Measurements from ENCODE around the gene SH3BP4.

Gene SH3BP4

GRCh38 chr2:235007664-235008457, 56.0 kb downstream of the SH3BP4 start:
- no peak for DNase-seq (ENCODE audit: low read depth)
- no peak for TF ChIP-seq CTCF (IDR thresholded peaks at IDR 0.05; ENCODE audit: insufficient read depth, low read depth, low read length, missing control alignments)
- H3K4me3 ChIP-seq (ENCODE audit: low read depth, low read length) = no peak overlapping the region

GRCh38 chr2:235008584-235009044, 56.8 kb downstream of the SH3BP4 start:
- H3K4me3 ChIP-seq (ENCODE audit: low read depth, low read length) = no peak overlapping the region
- no peak for TF ChIP-seq CTCF (IDR thresholded peaks at IDR 0.05; ENCODE audit: insufficient read depth, low read depth, low read length, missing control alignments)
- DNase-seq (ENCODE audit: low read depth) = no peak

- H3K4me3 ChIP-seq (ENCODE audit: low read depth, low read length) = no peak overlapping the region
- no peak for DNase-seq (ENCODE audit: low read depth)
- TF ChIP-seq CTCF (IDR thresholded peaks at IDR 0.05; ENCODE audit: insufficient read depth, low read depth, low read length, missing control alignments) = no peak
These were observed 57.3 kb downstream of the SH3BP4 start for GRCh38 chr2:235009081-235009480.

GRCh38 chr2:235010117-235010714, 58.4 kb downstream of the SH3BP4 start:
- DNase-seq (ENCODE audit: low read depth) = no peak
- H3K4me3 ChIP-seq (ENCODE audit: low read depth, low read length) = no peak overlapping the region
- no peak for TF ChIP-seq CTCF (IDR thresholded peaks at IDR 0.05; ENCODE audit: insufficient read depth, low read depth, low read length, missing control alignments)

- DNase-seq (ENCODE audit: low read depth) = no peak
- no peak overlapping the region for H3K4me3 ChIP-seq (ENCODE audit: low read depth, low read length)
- TF ChIP-seq CTCF (IDR thresholded peaks at IDR 0.05; ENCODE audit: insufficient read depth, low read depth, low read length, missing control alignments) = no peak
These were observed 59.8 kb downstream of the SH3BP4 start for GRCh38 chr2:235011607-235011928.

- no peak for TF ChIP-seq CTCF (IDR thresholded peaks at IDR 0.05; ENCODE audit: insufficient read depth, low read depth, low read length, missing control alignments)
- DNase-seq (ENCODE audit: low read depth) = no peak
- H3K4me3 ChIP-seq (ENCODE audit: low read depth, low read length) = no peak overlapping the region
These were observed 60.3 kb downstream of the SH3BP4 start for GRCh38 chr2:235011929-235012631.

Data from GM12865 (cell line).